ENCODE data around the gene ZNRF3.
"Not testable (repeated sequence)": the region's sequence is repeated elsewhere in the genome, so short reads cannot be mapped to it uniquely, and the experiment has no call there.

The ZNRF3 gene

DNA sequence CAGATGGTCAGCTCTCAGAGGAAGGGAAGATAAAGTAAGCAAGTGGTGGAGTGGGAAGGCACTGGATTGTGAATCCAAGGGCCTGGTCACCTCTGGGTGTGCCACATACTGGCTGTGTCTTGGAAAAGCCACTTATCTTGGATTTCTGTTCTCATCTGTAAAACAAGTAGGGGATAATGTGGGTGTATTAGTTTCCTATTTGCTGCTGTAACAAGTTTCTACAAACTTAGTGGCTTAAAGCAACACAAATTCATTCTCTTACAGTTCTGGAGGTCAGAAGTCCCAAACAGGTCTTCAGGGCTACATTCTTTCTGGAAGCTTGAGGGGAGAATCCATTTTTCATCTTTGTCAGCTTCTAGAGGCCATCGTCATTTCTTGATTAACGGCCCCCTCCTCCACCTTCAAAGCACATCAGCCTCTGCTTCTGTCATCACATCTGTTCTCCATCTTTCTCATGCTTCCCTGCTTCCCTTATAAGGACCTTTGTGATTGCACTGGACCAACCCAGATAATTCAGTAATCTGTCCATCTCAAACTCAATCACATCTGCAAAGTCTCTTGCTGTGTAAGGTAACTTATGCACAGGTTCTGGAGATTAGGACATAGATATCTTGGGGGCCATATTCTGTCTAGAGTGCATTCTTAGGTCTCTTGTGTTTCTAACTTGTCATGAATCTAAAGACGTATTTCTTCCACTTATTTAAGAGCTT is 102.4 kb downstream of the ZNRF3 start:
- DNase-seq (ENCODE audit: low spot score) = no peak

DNA sequence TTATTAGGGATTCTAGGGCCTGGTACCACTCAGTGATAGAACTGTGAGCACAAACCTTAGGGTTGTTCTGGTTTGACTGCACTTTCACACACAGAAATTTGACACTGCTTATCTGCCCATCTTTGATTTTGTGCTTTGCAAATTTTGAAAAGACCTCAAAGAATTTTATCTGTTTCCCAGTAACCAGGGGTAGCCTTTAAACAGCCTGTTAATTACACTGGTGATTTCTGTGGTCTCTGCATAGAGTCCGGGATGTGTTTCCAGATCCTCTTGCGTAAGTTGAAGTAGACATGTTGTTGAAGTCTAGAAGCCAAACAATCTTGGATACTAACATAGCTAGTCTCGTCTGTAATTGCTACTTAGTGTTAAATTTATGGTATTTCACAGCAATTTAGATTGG is 103.0 kb downstream of the ZNRF3 start:
- no peak for DNase-seq (ENCODE audit: low spot score)

DNA sequence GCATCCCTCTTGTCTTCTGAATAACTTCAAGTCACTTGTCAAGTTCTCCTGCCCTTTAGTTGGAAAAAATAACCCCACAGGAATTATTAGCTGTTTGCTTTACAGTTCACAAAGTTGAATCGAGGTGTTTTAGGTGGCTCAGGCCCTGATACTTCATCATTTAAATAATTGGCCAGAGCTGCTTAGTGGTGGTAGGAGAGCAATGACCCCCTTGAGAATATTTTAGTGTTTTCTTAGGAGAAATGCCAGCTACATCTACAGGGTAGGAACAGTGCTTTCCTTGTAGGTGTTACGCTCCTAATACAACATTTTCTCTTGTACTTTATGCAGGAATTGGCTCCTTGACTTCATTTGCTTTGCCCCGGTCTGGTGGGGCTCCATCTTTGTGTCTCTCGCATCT is 105.1 kb downstream of the ZNRF3 start:
- no peak for DNase-seq (ENCODE audit: low spot score)

DNA sequence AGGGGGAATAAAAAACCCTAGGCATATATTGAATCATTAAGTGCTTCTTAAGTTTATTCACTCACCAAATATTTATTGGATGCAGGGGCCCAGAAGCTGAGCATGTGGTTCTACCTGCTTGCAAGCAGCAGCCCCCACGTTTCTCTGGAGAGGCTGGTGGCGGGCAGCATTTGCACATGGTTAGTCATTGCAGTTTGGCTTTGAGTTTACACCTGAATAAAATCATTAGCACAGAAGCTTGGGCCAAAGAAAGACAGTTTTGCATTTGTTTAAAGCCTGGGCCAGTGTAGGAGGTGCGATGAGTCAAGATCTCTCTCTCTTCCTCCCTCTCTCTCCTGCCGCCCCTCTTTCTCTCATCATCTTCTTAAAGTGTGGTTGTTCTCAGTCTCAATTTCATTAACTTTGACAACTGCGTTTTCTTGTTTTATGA is 105.7 kb downstream of the ZNRF3 start:
- no peak for DNase-seq (ENCODE audit: low spot score)

DNA sequence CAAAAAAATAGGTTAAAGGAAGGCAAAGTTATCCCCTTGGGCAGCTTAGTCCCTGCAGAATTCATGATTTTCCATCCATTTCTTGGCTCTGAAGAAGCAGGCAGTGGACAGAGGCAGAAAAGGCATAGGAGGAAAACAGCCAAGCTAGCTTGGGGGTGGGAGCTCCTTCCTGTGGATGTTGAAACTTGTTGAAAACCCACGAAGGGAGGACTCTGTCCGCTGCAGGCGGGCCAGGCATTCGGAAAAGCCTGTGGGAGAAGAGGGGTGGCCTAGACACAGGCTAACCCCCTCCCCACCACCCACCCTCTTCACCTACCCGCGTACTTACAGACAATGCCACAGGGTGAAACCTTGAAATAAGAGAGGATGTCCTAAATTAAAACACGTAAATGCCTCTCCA is 106.1 kb downstream of the ZNRF3 start:
- DNase-seq (ENCODE audit: low spot score) = no peak

DNA sequence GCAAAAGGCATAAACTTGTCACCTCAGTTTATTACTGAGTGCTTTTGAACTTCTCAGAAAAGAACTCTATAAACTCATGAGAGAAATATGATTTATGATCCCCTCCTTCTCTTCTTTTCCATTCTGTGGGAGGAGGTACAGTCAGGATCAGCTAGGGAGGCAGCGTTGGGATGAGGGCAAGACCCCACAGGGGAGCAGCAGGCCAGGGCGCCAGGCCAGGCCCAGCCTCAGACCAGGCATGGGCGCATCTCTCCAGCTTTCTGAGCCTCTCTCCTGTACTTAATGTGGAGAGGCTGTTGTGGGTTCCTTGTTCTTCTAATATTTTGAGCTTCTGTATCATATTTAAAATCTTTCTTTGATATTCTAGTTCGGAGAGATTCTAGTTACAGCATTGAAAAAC is 106.5 kb downstream of the ZNRF3 start:
- no peak for DNase-seq (ENCODE audit: low spot score)

DNA sequence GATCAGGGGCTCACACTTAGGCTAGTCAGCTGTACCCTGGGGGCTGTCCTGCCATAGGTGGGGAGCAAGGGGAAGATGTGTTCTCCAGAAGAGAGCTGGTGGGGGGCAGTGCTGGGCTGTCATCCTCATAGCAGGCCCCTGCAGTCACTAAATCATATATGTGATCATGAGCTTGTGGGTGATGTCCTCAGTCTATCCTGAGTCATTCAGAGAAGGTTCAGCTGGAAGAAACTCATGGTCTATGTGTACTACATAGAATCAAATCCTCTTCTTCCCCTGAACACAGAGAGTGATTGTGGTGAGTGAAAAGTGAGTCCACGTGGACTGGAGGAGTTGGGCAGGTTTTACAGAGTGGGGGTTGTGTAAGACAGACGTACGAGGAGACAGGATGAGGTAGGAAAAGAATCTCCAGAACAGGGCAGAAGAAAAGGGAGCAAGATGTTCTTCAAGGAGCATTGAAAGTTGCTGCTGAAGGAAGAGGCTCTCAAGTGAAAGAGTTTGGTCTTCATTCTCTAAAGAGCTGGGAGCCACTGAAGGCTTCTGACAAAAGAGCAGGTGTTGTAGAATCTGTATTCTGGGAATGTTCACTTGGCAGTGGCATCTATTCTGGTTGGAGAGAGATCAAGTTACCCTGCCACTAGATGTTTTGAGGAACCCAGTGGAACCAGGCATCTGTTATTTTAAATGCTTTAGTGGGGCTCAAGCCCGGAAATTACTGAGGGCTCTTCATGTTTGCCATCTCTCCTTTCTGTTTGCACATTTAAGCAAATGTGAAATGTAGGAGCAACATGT is 109.4 kb downstream of the ZNRF3 start:
- DNase-seq (ENCODE audit: low spot score) = no peak

DNA sequence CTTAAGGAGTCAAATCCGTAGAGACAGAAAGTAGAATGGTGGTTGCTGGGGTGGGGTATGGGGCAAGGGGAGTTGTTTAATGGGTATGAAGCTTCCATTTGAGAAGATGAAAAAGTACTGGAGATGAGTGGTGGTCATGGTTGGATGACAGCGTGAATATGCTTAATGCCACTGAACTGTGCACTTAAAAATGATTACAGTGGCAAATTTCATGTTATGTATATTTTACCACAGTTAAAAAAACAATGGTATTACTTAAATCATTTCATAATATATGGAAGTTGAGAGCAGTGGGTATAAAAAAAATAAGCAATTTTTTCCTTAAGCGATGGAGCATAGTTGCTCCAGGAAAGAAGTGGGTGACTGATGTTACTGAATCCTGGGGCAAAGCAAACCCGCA is 111.2 kb downstream of the ZNRF3 start:
- DNase-seq (ENCODE audit: low spot score) = no peak

DNA sequence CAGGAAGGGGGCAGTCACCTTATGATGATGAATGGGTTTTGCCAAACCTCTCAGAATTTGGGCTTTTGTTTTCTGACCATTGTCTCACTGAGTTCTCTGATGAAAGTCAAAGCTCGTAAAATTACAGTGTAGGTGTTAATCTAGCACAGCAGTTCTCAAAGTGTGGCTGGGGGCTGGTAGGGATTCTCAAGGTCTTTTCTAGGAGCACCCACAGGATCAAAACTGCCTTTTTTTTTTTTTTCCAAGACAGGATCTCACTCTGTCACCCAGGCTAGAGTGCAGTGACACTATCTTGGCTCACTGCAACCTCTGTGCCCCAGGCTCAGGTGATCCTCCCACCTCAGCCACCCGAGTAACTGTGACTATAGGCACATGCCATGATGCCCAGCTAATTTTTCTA is 112.2 kb downstream of the ZNRF3 start:
- DNase-seq (ENCODE audit: low spot score) = no peak

DNA sequence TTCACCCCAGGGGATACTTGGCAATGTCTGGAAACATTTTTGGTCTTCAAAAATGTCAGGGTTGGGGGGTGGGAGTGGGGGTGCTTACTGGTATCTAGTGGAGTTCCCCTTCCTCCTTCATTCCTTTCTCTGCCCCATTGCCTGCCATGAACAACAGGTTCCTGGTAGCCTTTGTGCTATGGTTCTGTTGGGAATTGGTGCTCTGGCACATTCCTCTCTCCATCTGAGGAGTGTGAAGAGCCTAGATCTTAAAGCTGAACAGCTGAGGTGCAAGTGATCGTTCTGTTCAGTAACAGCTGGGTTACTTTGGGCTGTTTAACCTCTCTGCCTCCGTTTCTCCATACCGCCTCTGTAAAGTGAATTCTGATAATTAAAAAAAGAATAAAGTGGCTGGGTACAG is 114.0 kb downstream of the ZNRF3 start:
- DNase-seq (ENCODE audit: low spot score) = no peak

DNA sequence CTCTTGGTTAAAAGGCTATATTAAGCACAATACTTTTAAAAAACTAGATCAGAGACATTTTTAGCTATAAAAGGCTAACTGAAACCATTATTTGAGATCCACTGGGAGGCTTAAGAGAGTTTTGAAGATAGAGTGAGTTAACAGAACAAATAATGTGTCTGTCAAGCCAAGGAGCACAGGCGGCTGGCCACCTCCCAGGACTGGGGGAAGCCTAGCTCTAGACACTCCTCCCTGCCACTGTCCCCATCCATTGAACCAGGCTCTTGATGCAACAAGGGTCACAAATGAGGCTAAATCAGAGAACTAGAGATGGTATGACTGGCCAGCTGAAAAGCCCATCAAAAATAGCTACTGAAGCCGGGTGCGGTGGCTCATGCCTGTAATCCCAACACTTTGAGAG is 115.3 kb downstream of the ZNRF3 start:
- no peak for DNase-seq (ENCODE audit: low spot score)

DNA sequence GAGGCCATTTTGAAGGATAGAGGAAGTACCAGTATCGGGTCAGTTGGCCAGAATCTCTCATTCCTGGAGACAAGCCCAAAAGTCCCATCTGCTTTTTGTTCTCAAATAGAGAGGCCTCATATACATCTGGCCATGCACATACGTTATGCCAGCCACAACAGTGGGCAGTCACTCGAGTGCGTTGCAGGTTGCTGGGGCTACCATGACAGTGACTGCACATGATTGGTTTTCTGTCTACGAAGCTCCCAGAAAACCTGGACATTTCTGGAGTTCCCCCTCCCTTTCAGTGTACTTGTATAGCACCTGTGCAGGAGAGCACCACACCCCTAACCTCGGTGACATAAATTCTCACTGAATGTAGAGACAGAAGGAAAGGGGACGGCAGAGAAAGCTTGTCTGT is 116.1 kb downstream of the ZNRF3 start:
- no peak for DNase-seq (ENCODE audit: low spot score)

DNA sequence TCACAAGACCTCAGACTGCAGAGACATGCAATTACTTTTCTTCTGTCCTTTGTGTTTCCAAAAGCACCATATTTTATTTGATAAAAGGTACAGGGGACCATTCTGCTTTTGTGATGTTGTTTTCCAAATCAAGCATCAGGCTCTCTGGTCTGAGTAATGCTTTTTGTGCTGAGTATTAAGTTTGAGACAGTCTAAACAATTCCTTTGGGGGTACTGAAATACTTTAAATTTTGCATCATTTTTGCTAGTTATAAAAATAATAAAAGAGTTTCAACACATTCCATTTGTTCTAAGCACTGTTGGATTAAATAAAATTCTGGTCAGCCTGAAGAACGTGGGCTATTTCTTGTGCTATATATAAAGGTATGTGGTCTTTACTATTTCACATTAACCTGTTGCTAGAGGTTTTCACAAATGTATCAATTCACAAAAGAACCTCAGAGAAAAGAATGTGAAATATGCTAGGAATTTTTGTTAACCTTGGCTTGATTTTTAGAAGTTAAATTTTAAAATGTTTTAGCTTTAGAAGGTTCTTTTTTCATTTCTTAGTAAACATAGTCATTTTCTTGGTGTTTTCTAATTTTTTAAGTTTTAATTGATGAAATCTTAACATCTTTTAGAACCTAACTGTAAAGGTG is 116.7 kb downstream of the ZNRF3 start:
- DNase-seq (ENCODE audit: low spot score) = no peak

DNA sequence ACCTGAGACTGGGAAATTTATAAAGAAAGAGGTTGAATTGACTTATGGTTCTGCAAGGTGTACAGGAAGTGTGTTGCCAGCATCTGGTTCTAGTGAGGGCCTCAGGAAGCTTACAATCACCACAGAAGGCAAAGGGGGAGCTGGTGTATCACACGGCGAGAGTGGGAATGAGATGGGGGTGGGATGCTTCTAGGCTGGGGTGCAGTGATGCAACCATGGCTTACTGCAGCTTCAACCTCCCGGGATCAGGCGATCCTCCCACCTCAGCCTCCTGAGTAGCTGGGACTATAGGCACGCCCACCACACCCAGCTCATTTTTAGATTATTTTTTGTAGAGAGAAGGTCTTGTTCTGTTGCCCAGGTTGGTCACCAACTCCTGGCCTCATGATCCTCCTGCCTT is 117.3 kb downstream of the ZNRF3 start:
- DNase-seq (ENCODE audit: low spot score) = no peak

DNA sequence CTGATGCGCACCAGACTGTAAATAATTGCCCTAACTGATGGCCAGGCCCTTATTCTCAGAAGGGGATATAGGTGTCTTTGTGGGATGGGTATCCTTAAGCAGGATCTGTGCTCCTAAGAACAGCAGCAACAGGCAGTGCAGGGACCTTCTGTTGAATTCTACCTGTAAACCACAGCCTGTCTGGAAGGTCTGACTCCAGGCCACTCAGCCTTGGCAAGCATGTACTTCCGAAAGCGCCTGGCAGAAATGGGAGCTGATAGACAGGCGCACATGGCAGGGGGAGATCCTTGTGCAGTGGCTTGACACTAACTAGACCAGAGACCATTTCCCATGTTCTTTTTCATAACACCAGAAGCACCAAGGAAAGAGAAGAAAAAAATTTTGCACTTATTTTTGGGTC is 119.2 kb downstream of the ZNRF3 start:
- no peak for DNase-seq (ENCODE audit: low spot score)

DNA sequence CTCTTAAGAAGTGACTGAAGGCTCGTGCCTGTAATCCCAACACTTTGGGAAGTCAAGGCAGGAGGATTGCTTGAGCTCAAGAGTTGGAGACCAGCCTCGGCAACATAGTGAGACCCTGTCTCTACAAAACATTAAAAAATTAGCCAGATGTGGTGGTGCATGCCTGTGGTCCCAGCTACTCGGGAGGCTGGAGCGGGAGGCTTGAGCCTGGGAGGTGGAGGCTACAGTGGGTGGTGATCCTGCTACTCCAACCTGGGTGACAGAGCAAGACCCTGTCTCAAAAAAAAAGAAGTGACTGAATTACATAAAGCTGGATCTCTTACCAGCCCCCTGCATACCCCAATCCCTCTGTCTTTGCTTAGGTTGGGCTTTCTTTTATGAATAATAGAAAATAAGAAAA is 120.2 kb downstream of the ZNRF3 start:
- no peak for DNase-seq (ENCODE audit: low spot score)

DNA sequence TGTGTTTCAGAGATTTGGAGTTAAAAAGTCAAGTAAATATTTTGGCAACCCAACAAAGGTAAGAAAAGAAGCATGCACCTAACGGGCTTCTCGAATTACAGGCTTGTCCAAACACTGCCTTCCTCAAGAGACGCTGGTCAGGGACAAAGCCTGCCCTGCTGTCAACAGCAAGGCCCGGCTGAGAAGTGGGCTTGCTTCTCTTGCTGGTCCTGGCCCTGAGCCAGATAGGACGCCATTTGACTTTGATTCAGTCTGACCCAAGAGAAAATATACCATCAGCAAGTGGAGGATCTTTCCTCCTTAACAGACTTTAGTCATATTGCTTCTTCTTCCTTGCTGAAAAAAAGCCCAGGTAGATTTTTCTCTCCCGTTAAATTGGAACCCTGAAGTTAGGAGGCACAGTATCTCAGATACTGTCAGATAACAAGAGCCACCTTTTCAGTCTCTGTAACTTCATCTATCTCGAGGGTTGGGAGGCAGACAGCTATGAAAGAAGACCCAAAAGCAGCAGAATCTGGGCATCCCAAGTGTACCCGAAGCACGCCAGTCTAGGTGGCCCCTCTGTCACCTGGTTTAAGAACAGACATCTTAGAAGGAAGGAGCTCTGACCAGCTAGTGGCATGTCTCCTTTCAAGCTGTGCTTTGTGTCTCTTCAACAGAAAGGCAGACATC is 120.7 kb downstream of the ZNRF3 start:
- DNase-seq (ENCODE audit: low spot score) = no peak

DNA sequence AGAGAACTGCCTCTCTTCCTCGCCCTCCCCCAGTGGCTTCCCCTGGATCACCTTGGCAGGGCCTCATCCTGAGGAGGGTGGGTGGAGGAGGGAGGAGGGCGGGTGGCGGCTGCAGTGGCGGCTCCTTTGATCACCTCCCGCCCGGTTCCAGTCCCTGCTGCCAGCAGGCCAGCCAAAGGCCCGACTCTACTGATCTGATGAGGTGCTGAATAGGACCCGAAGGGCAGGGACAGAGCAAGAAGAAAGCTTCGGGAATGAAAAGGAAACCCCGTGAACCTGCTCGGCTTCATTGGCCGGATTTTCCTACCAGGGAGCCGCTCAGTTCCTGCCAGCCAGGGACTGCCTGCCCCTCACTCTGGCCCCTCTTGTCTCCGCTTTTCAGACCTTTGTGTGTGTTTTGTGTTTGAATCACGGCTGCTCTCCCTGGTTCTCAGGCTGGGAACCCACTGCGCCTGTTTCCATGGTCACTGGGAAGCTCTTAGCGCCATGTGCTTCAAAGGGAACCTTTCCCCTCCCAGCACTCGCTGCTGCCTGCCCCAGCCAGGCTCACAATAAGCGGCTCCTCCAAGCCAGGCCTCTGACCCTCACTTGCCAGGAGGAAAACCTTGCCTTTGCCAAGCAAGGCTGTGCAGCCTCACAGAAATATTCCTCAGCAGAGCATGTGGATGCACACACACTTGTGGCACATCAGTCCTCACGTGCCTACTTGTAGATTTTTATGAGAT is 121.4 kb downstream of the ZNRF3 start:
- DNase-seq (ENCODE audit: low spot score) = no peak

DNA sequence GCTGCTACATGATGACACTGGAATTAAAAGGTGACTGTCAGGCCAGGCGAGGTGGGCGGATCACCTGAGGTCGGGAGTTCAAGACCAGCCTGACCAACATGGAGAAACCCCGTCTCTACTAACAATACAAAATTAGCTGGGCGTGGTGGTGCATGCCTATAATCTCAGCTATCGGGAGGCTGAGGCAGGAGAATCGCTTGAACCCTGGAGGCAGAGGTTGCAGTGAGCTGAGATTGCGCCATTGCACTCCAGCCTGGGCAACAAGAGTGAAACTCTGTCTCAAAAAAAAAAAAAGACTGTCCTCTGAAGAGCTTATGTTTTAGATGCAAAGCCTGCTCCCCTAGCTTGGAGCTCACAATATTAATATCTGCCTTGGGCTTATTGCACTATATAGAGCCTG is 122.4 kb downstream of the ZNRF3 start:
- not testable (repeated sequence) for DNase-seq (ENCODE audit: low spot score)

DNA sequence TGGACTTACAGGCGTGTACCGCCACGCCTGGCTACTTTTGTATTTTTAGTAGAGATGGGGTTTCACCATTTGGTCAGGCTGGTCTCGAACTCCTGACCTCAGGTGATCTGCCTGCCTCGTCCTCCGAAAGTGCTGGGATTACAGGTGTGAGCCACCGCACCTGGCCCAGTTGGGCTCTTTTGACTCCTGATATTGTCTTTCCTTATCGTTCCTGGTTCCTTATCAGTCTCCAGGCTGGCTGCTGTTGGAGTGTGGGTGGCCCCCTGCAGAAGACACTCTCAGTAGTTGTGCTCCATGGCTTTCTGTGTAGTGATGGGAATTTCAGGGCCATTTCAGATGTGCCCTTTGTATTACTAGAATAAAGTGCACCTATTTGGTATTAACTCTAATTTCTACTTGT is 123.0 kb downstream of the ZNRF3 start:
- DNase-seq (ENCODE audit: low spot score) = no peak

DNA sequence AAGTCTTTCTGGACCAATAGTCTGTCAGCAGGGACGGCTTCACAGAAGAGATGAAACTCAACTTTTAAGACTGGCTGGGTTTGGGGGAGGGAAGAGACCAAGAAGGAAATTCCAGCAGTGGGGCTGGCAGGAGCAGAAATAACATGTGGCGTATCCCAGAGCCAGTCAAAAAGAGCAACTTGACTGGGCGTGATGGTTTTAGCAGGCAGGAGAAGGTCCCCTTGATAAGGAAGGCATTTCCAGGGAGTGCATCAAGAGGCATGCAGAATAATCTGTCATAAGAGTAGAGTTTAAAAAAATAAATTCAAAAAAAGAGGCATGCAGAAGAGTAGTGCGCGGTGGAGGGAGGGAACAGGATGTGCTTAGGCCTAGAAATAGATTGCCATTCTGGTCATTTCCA is 125.8 kb downstream of the ZNRF3 start:
- DNase-seq (ENCODE audit: low spot score) = no peak
